Common myeloid progenitor, CD34-positive (primary cell): ENCODE data around the gene MMP17.

Experiments used
- CTCF ChIA-PET: fragments of 350-600 bp; sonication (Branson Sonifier 250); formaldehyde crosslinking; loops from one replicate; lab custom pipeline; 2021; ENCODE audit warnings: antibody characterized with exemption; lab: Charles Lee
- POLR2A ChIA-PET: fragments of 350-600 bp; sonication (Branson Sonifier 250); formaldehyde crosslinking; loops from one replicate; lab custom pipeline; 2021; ENCODE audit warnings: antibody characterized with exemption; lab: Charles Lee
- DNase-seq, 3 donors: peaks; one replicate each; pipeline versions ENCODE4 v3.0.0 to v3.0.0-alpha.2; 2013
- H3K27ac ChIP-seq, 2 experiments: 1 replicate in 1 of 2; 2 replicates in 1 of 2; pipeline ENCODE4 v1.7.0; 2013; ENCODE audit warnings: inconsistent platforms in 2 of 2, low read length in 2 of 2, mild to moderate bottlenecking in 2 of 2, low read depth in 1 of 2, moderate library complexity in 1 of 2; ENCODE audit not compliant: severe bottlenecking in 2 of 2, insufficient read depth in 1 of 2, poor library complexity in 1 of 2
- H3K27me3 ChIP-seq, 5 experiments: replicated peaks in 2 of 5; 1 replicate in 3 of 5; 2 replicates in 2 of 5; pipeline versions ENCODE4 v1.6.1 to v1.7.0; 2013; ENCODE audit warnings: low read length in 4 of 5, mild to moderate bottlenecking in 2 of 5, moderate library complexity in 2 of 5, inconsistent platforms in 1 of 5; ENCODE audit not compliant: insufficient read depth in 5 of 5, control insufficient read depth in 4 of 5
- H3K36me3 ChIP-seq, 4 experiments: 1 replicate in 2 of 4; 2 replicates in 2 of 4; pipeline versions ENCODE4 v1.6.1 to v1.7.0; 2013; ENCODE audit warnings: low read length in 3 of 4, control low read depth in 1 of 4, mild to moderate bottlenecking in 1 of 4; ENCODE audit not compliant: control insufficient read depth in 4 of 4, insufficient read depth in 4 of 4
- H3K4me1 ChIP-seq, 4 experiments: 1 replicate in 3 of 4; 2 replicates in 1 of 4; pipeline versions ENCODE4 v1.6.1 to v1.7.1; 2013; ENCODE audit warnings: low read length in 3 of 4, mild to moderate bottlenecking in 3 of 4, control low read depth in 1 of 4, inconsistent platforms in 1 of 4, moderate library complexity in 1 of 4; ENCODE audit not compliant: control insufficient read depth in 4 of 4, insufficient read depth in 4 of 4; ENCODE audit errors: control extremely low read depth in 1 of 4
- H3K4me3 ChIP-seq, 7 experiments: 1 replicate in 4 of 7; 2 replicates in 3 of 7; pipeline versions ENCODE4 v1.5.1 to v1.7.0; 2013; ENCODE audit warnings: mild to moderate bottlenecking in 7 of 7, low read length in 6 of 7, moderate library complexity in 6 of 7, inconsistent platforms in 2 of 7, low read depth in 2 of 7, control low read depth in 1 of 7; ENCODE audit not compliant: insufficient read depth in 4 of 7, control insufficient read depth in 1 of 7; ENCODE audit errors: extremely low read depth in 1 of 7
- H3K9me3 ChIP-seq, 5 experiments: 1 replicate in 4 of 5; 2 replicates in 1 of 5; pipeline versions ENCODE4 v1.6.1 to v1.7.1; 2013; ENCODE audit warnings: low read length in 4 of 5, mild to moderate bottlenecking in 2 of 5, inconsistent platforms in 1 of 5, low read depth in 1 of 5, moderate library complexity in 1 of 5; ENCODE audit not compliant: control insufficient read depth in 4 of 5, insufficient read depth in 2 of 5; ENCODE audit errors: control extremely low read depth in 1 of 5
- WGBS: methylation state at CpG from one replicate; pipeline ENCODE4 v1.1.5; 2013; ENCODE audit not compliant: insufficient coverage; 5-methylcytosine and 5-hydroxymethylcytosine counted together

MMP17 gene

DNA sequence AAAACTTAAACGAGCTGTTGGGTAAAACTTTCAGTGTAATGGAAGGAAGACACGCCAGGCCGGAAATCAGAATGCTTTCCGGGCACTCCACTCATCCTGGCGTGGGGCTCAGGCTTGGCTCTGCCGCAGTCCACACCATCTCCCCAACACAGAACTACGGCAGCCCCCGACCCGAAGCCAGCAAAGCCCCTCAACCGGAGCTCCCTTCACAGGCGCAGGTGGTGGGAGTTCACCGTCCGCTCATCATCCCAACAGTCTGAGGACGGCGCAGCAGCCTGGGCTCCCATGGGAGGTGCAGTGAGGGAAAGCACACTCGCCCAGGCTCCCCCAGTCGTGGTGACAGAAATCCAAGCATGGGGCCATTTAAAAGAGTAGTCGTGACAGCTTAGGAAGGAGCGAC is 11.0 kb upstream of the MMP17 start:
- H3K4me1 ChIP-seq: peaks cover 0 to 4% (median 0%) of the 10 kb centered on the region in 4 experiments
- no peak overlapping the region for H3K4me3 ChIP-seq
- WGBS: 98% methylated on average over 17 of the region's 19 CpGs
- no peak overlapping the region for H3K27ac ChIP-seq
- ChIA-PET POLR2A (no interaction called here), CTCF (no interaction called here)
- no peak for DNase-seq
- H3K27me3 ChIP-seq: no peaks in the 10 kb centered on the region
- no peaks in the 10 kb centered on the region for H3K36me3 ChIP-seq
- peaks cover 1 to 8% (median 4%) of the 10 kb centered on the region in 5 experiments for H3K9me3 ChIP-seq

- CTCF ChIA-PET: interaction anchor here (0.9 to 1.0 kb wide), 2 partner anchors 11 to 715 kb away, joined by 3 read pairs; no protein-coding TSS in a partner anchor
- Histone ChIP-seq H3K9me3 (no peaks in the 10 kb centered on the region), H3K27me3 (no peaks in the 10 kb centered on the region), H3K27ac (no peak overlapping the region), H3K4me3 (no peak overlapping the region), H3K4me1 (peaks cover 0 to 4% (median 0%) of the 10 kb centered on the region in 4 experiments), H3K36me3 (no peaks in the 10 kb centered on the region)
- DNase-seq: no peak
- WGBS: 84% methylated on average over 30 of the region's 30 CpGs
- POLR2A ChIA-PET: no interaction called here
Observed at GRCh38 chr12:131818821-131819585, 9.2 kb upstream of the MMP17 start.

DNA sequence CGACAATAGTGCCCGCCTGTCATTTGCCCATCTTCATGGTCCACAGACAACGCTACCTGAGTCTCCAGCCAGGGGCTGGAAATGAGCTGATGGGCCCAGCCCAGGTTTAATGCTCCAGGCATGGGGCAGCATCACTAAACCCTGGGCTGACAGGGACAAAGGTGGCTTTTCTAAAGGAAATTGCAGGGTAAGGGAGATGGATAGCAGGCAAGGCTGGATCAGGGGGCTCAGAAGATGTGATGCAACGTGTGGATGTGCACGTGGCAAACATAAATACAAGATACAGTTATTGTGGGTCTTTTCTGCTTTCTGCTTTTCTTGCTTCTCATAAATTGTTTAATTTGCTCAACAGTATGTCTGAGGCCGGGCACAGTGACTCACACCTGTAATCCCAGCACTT is 3.7 kb upstream of the MMP17 start:
- H3K4me1 ChIP-seq: peaks cover 0 to 14% (median 11%) of the 10 kb centered on the region in 4 experiments
- H3K27me3 ChIP-seq: peaks cover 0 to 32% (median 5%) of the 10 kb centered on the region in 5 experiments
- ChIA-PET CTCF (interaction anchor here (1.0 kb wide), 1 partner anchor 10 kb away, joined by 3 read pairs; no protein-coding TSS in a partner anchor), POLR2A (no interaction called here)
- 98% methylated on average over 6 of the region's 6 CpGs for WGBS
- H3K4me3 ChIP-seq: no peak overlapping the region
- no peak for DNase-seq
- H3K9me3 ChIP-seq: no peaks in the 10 kb centered on the region
- no peak overlapping the region for H3K27ac ChIP-seq
- H3K36me3 ChIP-seq: no peaks in the 10 kb centered on the region

DNA sequence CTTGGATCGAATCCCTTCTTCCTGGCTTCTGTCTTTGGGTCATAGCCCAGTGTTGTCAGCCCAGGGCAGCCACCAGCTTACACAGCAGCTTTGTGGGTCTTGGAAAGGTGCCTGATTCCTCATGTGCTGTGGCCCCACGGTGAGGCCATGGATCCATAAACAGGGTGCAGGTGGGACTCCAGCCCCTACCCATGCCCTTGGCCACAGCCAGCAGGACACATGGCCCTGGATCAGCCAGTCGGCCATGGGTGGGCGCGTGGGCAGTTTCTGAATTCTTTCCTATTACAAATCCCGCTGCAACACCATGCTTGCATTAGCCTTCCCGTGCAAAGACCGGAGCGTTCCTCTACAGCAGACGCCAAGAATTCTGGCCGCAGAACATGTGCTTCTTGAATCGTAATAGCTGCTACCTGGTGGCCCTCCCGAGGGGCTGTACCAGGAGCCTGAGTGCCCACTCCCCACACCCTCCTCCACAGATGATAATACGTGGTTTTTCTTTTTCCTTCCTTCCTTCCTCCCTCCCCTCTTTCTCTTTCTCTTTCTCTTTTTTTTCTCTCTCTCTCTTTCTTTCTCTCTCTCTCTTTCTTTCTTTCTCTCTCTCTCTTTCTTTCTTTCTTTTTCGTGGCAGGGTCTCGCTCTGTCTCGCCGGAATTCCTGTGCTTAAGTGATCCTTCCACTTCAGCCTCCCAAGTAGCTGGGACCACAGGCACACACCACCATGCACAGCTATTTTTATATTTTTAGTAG is 2.9 kb upstream of the MMP17 start:
- peaks cover 0 to 23% (median 20%) of the 10 kb centered on the region in 4 experiments for H3K4me1 ChIP-seq
- DNase-seq: no peak
- WGBS: 77% methylated on average over 14 of the region's 18 CpGs
- no peaks in the 10 kb centered on the region for H3K9me3 ChIP-seq
- no peak overlapping the region for H3K27ac ChIP-seq
- H3K36me3 ChIP-seq: no peaks in the 10 kb centered on the region
- ChIA-PET POLR2A (no interaction called here), CTCF (interaction anchor here (0.7 to 2.9 kb wide), 5 partner anchors 10 to 720 kb away, joined by 3 to 9 read pairs (median 3); no protein-coding TSS in a partner anchor)
- H3K4me3 ChIP-seq: no peak overlapping the region
- H3K27me3 ChIP-seq: peaks cover 0 to 41% (median 9%) of the 10 kb centered on the region in 5 experiments

DNA sequence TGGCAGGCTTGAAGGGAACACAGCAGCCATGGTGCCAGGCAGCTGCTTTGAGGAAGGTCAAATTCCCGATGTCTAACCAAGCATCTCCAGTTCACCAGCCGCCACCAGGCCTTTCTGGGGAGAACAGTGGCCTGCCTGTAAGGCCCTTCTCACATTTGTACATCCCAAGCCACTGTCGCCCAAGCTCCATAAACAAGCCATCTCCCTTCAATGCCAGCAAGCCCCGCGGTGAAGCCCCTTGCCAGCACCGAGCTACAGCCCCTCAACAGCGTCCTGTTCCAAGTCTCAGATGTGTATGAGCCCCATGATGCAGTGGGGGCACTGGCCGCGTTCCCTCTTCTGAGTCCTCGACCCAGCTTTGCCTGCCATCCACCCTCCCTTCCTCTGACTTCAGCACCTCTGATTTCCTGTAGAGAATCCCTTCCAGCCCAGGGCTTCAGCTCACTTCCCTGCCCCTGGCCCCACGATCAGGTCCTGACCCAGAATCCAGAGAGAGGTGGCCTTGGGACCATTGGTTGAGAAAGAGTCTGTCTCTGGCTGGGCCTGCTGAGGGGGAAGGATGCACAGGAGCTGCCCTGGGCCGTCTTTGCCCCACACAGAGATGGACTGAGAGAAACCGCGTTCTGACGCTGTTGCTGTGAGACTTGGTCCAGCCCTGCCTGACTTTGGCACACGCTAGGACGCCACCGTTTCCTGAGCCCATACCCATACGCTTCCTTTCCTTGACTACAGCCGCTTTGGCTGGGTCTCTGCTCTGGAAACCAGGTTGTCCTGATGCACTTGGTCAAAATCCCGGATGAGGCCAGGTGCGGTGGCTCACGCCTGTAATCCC is 1.9 kb upstream of the MMP17 start:
- ChIA-PET POLR2A (no interaction called here), CTCF (interaction anchor here (0.6 to 2.9 kb wide), 6 partner anchors 9 to 721 kb away, joined by 3 to 9 read pairs (median 4); no protein-coding TSS in a partner anchor)
- H3K27ac ChIP-seq: no peak overlapping the region

GRCh38 chr12:131828671-131829355 is 620 bp downstream of the MMP17 start:
- Histone ChIP-seq H3K4me3 (peak overlapping the region; percentile 11 to 73 (median 62)), H3K27ac (no peak overlapping the region), H3K27me3 (peaks cover 0 to 73% (median 15%) of the 10 kb centered on the region in 5 experiments), H3K9me3 (no peaks in the 10 kb centered on the region), H3K4me1 (peaks cover 0 to 35% (median 31%) of the 10 kb centered on the region in 4 experiments), H3K36me3 (no peaks in the 10 kb centered on the region)
- ChIA-PET POLR2A (interaction anchor here (0.6 kb wide), 2 partner anchors 25 to 42 kb away, joined by 3 to 7 read pairs; no protein-coding TSS in a partner anchor), CTCF (interaction anchor here (1.1 to 2.9 kb wide), 4 partner anchors 54 to 724 kb away, joined by 5 to 9 read pairs (median 6); no protein-coding TSS in a partner anchor)
- peak in 2 of 3 donors; percentile 36 to 37 for DNase-seq
- 0% methylated on average over 37 of the region's 64 CpGs for whole genome bisulfite sequencing

More for the DNA sequence above, 1.9 kb upstream of the MMP17 start:
- WGBS: 74% methylated on average over 17 of the region's 23 CpGs
- Histone ChIP-seq H3K4me3 (no peak overlapping the region), H3K9me3 (no peaks in the 10 kb centered on the region), H3K27me3 (peaks cover 0 to 51% (median 14%) of the 10 kb centered on the region in 5 experiments), H3K4me1 (peaks cover 0 to 33% (median 29%) of the 10 kb centered on the region in 4 experiments), H3K36me3 (no peaks in the 10 kb centered on the region)
- no peak for DNase-seq
